Neutrophil (primary cell): ENCODE data around the gene SIX1.

Experiments used
- H3K27ac ChIP-seq: fragments of 200-600 bp; sonication (generic); 2 replicates; pipeline ENCODE4 v1.5.1; 2016; ENCODE audit warnings: mild to moderate bottlenecking, moderate library complexity
- H3K27me3 ChIP-seq: fragments of 200-600 bp; sonication (generic); 2 replicates; pipeline ENCODE4 v1.6.0; 2016; ENCODE audit warnings: mild to moderate bottlenecking
- H3K36me3 ChIP-seq: fragments of 200-600 bp; sonication (generic); 2 replicates; pipeline ENCODE4 v1.5.1; 2017
- H3K4me1 ChIP-seq, 2 experiments: fragments of 200-600 bp in 1 of 2; sonication (generic) in 1 of 2; 1 replicate in 1 of 2; 2 replicates in 1 of 2; pipeline versions ENCODE4 v1.5.1 to v1.6.1; 2013 to 2016; ENCODE audit warnings: low read depth in 1 of 2, low read length in 1 of 2, mild to moderate bottlenecking in 1 of 2, moderate library complexity in 1 of 2; ENCODE audit not compliant: control insufficient read depth in 1 of 2, insufficient read depth in 1 of 2
- H3K4me3 ChIP-seq, 2 experiments: fragments of 200-600 bp in 1 of 2; sonication (generic) in 1 of 2; 1 replicate in 1 of 2; 2 replicates in 1 of 2; pipeline ENCODE4 v1.5.1; 2013 to 2016; ENCODE audit warnings: low read depth in 1 of 2, low read length in 1 of 2, mild to moderate bottlenecking in 1 of 2, moderate library complexity in 1 of 2
- H3K9me3 ChIP-seq: fragments of 200-600 bp; sonication (generic); 2 replicates; pipeline ENCODE4 v1.5.1; 2016
- CTCF ChIP-seq: fragments of 200-600 bp; sonication (generic); IDR thresholded peaks from 2 replicates; pipeline ENCODE4 v1.5.1; 2016; ENCODE audit warnings: antibody characterized with exemption

SIX1 gene

GRCh38 chr14:60647837-60648248 lies 1.4 kb downstream of the SIX1 start:
- no peaks in the 10 kb centered on the region for H3K36me3 ChIP-seq
- H3K27ac ChIP-seq = no peak overlapping the region
- no peak for TF ChIP-seq CTCF
- peaks cover 100% of the 10 kb centered on the region for H3K27me3 ChIP-seq
- peaks cover 29 to 30% of the 10 kb centered on the region in 2 experiments for H3K4me1 ChIP-seq
- H3K4me3 ChIP-seq = peak overlapping the region in 1 of 2 experiments; percentile 54
- no peaks in the 10 kb centered on the region for H3K9me3 ChIP-seq

- TF ChIP-seq CTCF = no peak
- peaks cover 29 to 30% of the 10 kb centered on the region in 2 experiments for H3K4me1 ChIP-seq
- H3K4me3 ChIP-seq = peak overlapping the region; percentile 25 to 40
- no peaks in the 10 kb centered on the region for H3K9me3 ChIP-seq
- H3K27me3 ChIP-seq = peaks cover 100% of the 10 kb centered on the region
- no peaks in the 10 kb centered on the region for H3K36me3 ChIP-seq
- no peak overlapping the region for H3K27ac ChIP-seq
These were observed 2.0 kb downstream of the SIX1 start for GRCh38 chr14:60647081-60647836.

GRCh38 chr14:60646226-60646818 lies 3.0 kb downstream of the SIX1 start:
- Histone ChIP-seq H3K4me1 (peaks cover 29 to 30% of the 10 kb centered on the region in 2 experiments), H3K36me3 (no peaks in the 10 kb centered on the region), H3K9me3 (no peaks in the 10 kb centered on the region), H3K27ac (no peak overlapping the region), H3K4me3 (no peak overlapping the region), H3K27me3 (peaks cover 100% of the 10 kb centered on the region)
- TF ChIP-seq CTCF = no peak

- H3K4me1 ChIP-seq = peaks cover 29 to 30% of the 10 kb centered on the region in 2 experiments
- H3K4me3 ChIP-seq = no peak overlapping the region
- no peaks in the 10 kb centered on the region for H3K36me3 ChIP-seq
- no peaks in the 10 kb centered on the region for H3K9me3 ChIP-seq
- peaks cover 100% of the 10 kb centered on the region for H3K27me3 ChIP-seq
- H3K27ac ChIP-seq = no peak overlapping the region
- TF ChIP-seq CTCF = no peak
These were observed 4.0 kb downstream of the SIX1 start for GRCh38 chr14:60645126-60645741.

GRCh38 chr14:60644666-60645065 lies 4.6 kb downstream of the SIX1 start:
- Histone ChIP-seq H3K27ac (no peak overlapping the region), H3K27me3 (peaks cover 100% of the 10 kb centered on the region), H3K9me3 (no peaks in the 10 kb centered on the region), H3K4me3 (no peak overlapping the region), H3K4me1 (peaks cover 28% of the 10 kb centered on the region in 2 experiments), H3K36me3 (no peaks in the 10 kb centered on the region)
- no peak for TF ChIP-seq CTCF
